ENCODE data around the gene HIGD2B.
A peak's percentile ranks its signal among the peaks of the same experiment; 100 is the strongest.
"Not testable (repeated sequence)": the region's sequence is repeated elsewhere in the genome, so short reads cannot be mapped to it uniquely, and the experiment has no call there.

HIGD2B gene

GRCh38 chr15:72685925-72686794 lies at the start of gene HIGD2B, which contains the start of gene BBS4:
HIGD2B (minus strand) TSS chr15:72686182; CDS start chr15:72676374, 9,808 bp downstream.
BBS4 (plus strand) TSS chr15:72686207; CDS start chr15:72686228, 21 bp downstream.
- DNase-seq = no peak

DNA sequence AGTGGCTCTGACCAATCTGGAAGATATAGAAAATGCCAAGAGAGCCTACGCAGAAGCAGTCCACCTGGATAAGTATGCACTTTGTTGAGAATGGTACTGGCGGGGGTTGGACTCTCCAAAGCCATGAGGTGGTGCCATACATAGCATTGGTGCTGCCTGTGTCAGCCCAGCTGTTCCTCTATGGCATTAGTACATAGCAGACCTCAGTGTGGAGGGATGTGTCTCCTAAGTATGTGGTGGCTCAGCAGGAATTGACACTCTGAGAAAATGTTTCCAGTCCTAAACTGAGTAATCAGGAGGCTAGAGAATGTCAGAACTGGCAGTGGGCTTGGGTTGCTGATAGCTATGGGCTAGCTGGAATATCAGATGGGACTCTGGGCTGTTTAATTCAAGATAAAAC lies 49.1 kb upstream of the HIGD2B start:
- DNase-seq = no peak

DNA sequence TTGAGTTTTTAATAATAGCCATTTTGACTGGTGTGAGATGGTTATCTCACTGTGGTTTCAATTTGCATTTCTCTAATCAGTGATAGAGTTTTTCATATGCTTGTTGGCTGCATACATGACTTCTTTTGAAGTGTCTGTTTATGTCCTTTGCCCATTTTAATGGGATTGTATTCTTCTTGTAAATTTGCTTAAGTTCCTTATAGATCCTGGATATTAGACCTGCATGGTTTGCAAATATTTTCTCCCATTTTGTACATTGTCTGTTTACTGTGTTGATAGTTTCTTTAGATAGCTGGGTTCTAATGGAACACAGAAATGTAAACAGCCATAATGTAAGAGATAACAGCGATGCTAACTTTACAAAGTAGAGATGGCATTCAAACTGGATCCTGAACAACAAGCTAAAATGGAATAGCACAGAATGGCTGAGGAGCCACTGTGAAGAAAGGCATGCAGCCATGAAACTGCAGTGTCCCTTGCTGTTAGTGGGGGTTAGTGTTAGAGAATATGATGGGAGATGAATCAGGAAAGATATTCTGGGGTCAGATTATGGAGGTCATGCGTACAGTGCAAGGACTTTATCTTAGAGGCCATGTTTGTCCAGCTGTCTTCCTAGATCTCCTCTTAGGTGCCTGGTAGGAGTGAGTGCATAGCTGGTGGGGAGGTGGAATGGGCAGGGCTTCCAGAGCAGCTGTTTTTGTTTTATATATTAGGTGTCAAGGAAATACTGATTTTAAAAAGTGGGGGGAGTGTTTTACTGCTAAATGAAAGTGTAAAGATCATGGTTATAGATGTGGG lies 48.2 kb upstream of the HIGD2B start:
- DNase-seq = no peak

DNA sequence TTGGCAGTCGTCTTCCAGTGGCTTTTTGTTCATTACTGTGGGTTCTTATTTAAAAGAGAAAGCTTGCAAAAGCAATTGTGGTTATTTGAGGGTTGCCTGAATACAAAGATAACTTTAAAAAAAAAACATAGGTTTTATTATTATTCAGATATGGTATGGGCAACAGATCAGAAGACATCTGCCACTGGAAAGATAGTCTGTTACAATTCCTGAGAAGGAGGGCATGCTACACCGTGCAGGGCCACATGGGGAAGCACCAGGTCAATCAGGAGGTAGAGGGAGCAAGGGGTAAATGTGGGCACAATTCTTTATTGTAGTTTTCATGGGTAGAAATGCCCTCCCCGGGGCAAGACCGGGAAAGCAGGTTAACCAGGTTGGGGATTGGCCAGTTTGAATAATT lies 46.5 kb upstream of the HIGD2B start:
- no peak for DNase-seq

- DNase-seq = no peak
Measured at GRCh38 chr15:72732086-72732485, 46.1 kb upstream of the HIGD2B start.

DNA sequence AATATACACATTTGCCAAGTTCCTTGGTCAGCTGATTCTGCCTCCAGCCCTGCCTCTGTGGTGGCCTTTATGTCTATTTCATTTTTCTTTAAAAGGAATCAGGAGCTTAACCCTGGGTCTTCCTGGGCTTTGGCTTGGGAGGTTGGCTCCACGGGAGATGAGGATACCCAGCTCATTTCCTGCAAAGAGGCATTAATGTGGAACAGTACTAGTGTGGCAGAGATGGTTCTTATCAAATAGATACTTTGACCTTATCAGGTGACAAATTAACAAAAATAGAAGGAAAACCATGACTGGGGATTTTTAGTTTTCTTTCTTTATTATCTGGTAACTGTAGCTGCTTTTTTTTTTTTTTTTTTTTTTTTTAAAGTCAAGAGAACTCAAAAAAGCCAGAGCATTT lies 42.8 kb upstream of the HIGD2B start:
- DNase-seq = no peak

DNA sequence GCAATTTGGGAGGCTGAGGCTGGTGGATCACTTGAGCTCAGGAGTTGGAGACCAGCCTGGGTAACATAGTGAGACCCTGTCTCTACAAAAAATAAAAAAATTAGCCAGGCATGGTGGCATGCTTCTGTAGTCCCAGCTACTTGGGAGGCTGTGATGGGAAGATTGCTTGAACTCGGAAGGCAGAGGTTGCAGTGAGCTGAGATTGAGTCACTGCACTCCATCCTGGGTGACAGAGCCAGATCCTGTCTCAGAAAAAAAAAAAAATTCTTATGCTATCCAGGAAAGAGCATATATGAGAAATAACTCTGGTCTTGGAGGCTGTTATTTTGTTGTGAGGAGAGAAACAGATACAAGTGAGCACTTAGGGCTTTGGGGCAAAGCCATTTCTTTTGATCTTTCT lies 42.3 kb upstream of the HIGD2B start:
- not testable (repeated sequence) for DNase-seq

- no peak for DNase-seq
Measured at GRCh38 chr15:72727154-72727553, 41.2 kb upstream of the HIGD2B start.

- not testable (repeated sequence) for DNase-seq
Measured at GRCh38 chr15:72725851-72726250, 39.9 kb upstream of the HIGD2B start.

- no peak for DNase-seq
Measured at GRCh38 chr15:72725446-72725845, 39.5 kb upstream of the HIGD2B start.

DNA sequence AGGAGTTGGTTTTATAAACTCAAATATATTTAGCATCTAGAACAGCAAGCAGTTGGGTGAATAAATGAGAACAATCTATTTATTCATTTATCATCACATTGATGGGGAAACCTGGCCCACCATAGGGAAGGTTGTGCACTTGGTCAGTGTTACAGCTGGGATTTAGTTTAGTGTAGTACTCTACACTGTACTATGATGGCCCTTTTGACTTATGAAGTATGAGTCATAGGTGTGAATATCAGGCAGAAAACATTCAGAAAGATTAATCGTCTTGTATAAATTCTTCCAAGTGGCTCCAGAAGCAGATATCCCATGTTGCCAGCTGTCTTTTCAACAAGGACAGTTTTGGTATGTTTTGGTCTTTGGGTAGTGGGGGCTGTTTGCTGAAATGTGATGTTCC lies 38.0 kb upstream of the HIGD2B start:
- no peak for DNase-seq

- peak; percentile 58 to 62 for DNase-seq
Measured at GRCh38 chr15:72722071-72722696, 36.2 kb upstream of the HIGD2B start.

DNA sequence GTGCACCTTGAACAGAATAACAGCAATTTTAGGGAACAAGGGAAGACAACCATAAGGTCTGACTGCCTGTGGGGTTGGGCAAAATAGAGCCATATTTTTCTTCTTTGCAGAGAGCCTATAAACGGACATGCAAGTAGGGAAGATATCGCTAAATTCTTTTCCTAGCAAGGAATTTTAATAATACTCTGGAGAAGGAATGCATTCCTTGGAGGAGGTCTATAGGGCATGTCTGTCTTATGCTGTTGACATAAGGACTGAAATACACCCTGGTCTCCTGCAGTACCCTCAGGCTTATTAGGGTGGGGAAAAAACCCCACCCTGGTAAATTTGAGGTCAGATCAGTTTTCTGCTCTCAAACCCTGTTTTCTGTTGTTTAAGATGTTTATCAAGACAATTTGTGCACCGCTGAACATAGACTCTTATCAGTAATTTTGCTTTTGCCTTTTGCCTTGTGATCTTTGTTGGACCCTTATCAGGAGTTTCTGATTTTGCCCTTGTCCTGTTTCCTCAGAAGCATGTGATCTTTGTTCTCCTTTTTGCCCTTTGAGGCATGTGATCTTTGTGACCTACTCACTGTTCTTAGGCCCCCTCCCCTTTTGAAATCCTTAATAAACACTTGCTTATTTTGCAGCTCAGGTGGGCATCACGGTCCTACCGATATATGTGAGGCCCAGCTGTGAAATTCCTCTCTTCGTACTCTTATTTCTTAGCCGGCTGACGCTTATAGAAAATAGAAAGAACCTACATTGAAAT lies 22.7 kb upstream of the HIGD2B start:
- DNase-seq = not testable (repeated sequence)

- DNase-seq = no peak
Measured at GRCh38 chr15:72706266-72706665, 20.3 kb upstream of the HIGD2B start.

- DNase-seq = no peak
Measured at GRCh38 chr15:72700076-72700475, 14.1 kb upstream of the HIGD2B start.

DNA sequence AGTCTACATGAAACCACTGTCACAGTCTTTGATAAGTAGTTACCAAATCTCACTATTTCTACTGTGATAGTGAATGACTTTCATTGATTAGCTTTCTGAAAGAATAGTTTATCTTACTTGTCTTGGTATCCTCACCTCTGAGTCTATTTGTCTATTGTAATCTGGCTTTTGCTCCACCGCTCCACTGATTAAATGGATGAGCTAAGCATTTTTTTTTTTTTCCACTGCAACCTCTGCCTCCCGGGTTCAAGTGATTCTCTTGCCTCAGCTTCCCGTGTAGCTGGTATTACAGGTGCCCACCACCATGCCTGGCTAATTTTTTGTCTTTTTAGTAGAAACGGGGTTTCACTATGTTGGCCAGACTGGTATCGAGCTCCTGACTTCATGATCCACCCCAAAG lies 13.0 kb upstream of the HIGD2B start:
- no peak for DNase-seq

DNA sequence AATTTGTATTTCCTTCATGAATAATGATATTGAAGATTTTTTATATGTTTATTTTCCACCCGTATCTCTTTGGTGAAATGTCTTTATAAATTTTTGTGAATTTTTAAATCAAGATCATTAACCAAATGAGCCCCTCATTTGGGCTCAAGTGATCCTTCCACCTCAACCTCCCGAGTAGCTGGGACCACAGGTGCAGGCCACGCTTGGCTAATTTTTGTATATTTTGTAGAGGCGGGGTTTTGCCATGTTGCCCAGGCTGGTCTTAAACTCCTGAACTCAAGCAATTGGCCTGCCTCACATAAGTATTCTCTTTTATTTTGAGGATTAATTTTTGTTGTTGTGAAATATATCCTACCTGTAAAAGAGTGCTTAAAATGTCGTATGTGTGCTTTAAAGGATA lies 5.0 kb upstream of the HIGD2B start:
- no peak for DNase-seq

DNA sequence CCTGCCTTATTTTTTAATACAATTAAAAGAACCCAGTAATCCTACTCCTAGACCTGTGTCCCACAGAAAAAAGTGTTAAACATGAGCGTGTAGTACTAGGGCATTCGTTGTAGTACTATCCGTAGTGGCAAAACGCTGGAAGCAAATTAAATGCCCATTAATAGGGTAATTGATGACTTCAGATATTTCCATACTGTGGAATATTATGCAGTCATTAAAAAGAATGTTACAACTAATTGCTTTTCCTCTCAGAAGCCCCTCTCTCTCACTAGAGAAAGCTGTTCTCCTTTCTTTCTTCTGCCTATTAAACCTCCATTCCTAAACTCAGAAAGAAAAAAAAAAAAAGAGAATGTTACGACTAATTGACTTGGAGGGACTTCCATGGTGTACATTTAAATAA lies 2.7 kb upstream of the HIGD2B start:
- no peak for DNase-seq

DNA sequence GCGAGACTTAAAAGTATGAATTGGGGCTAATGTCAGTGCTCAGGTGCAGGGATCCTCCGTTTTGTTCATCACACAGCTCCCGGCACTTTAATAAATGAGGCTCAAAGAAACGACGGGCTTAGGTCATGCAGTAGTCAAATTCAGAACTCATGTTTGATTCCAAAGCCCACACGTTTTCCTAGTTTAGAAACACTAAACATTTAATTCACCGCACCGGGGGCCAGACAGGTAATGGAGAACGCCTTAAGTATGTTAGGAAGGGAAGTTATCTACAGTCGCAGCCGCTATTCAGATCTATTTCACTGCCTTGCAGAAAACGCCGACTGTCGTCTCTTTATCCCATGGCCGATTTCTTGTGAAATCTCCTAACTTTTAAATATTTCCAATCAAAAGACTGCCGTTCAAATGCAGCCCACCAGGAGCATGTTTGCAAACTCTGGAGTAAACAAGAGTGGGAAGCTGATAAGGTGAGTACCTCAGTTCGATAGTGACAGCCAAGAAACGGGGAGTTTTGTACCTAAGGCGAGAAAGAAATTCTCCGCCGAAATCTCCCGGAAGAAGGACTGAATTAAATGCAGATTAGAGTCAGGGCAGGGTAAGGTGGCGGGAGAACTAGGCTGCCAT lies 569 bp downstream of the HIGD2B start:
- DNase-seq = no peak

DNA sequence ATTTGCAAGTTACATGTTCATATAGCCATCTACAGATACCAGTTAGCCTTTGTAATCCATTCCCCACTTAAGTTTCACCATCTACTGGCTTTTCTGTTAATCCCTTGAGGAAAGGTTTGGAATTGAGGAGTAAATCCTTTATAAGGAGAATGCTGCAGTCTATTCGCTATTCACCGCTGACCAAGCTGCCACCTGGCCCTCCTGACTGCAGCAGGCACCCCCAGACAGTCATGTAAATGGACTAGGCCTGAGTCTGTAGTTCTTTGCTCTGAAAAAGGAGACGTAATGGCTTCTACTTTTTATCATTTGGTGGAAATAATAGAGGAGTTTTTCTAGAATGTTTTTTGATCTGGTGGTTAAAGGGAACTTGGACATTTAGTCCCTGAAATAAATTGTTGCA lies 3.2 kb downstream of the HIGD2B start:
- DNase-seq = no peak

DNA sequence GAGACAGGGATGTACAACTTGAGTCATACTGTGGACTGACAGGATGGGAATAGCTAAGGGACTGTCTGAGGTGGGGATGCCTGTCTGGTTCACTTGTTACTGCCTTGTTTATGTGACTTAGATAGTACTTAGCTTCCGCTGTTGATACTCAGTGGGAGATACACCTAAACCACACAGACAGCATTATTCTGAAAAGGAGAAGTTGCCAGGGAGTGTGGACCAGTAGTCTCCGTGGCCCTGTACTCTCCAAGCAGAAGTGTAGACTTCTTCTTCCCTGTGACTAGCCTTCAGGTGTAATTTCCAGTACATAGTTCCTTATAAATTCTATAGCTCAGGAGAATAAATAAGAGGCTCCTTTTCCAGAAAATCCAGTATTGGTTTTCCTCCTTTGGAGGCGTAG lies 5.1 kb downstream of the HIGD2B start:
- no peak for DNase-seq

- DNase-seq = no peak
Measured at GRCh38 chr15:72676838-72677237, 9.1 kb downstream of the HIGD2B start.

Data from NCI-H2081 (cell line).